SU-DHL-6 (cell line): Measurements from ENCODE around the gene TAF13.

Source experiments
- H2AFZ ChIP-seq: fragments of 200-600 bp; sonication (generic); 2 replicates; pipeline ENCODE4 v1.6.1; 2014; ENCODE audit warnings: low read depth, mild to moderate bottlenecking, moderate library complexity, mixed read lengths, antibody characterized with exemption, low read length; ENCODE audit not compliant: severe bottlenecking
- H3F3A ChIP-seq: fragments of 200-600 bp; shearing (Covaris generic); 2 replicates; pipeline ENCODE4 v1.6.0; 2016; ENCODE audit warnings: antibody characterized with exemption, mild to moderate bottlenecking; ENCODE audit not compliant: insufficient read depth
- H3K27ac ChIP-seq: fragments of 200-600 bp; sonication (generic); 2 replicates; pipeline ENCODE4 v1.5.1; 2016; ENCODE audit warnings: low read depth, mild to moderate bottlenecking, low read length, moderate library complexity, mixed read lengths
- H3K27me3 ChIP-seq: fragments of 200-600 bp; sonication (generic), shearing (Covaris generic); 2 replicates; pipeline ENCODE4 v1.6.0; 2014; ENCODE audit warnings: mild to moderate bottlenecking, low read length
- H3K36me3 ChIP-seq: fragments of 200-600 bp; sonication (generic); 2 replicates; pipeline ENCODE4 v1.6.1; 2014; ENCODE audit warnings: mild to moderate bottlenecking, low read length, mixed read lengths
- H3K4me2 ChIP-seq: fragments of 300-600, 200-600 bp; shearing (Covaris generic), sonication (generic); 2 replicates; pipeline ENCODE4 v1.6.0; 2014; ENCODE audit warnings: low read length, low read depth, mild to moderate bottlenecking; ENCODE audit not compliant: poor library complexity, severe bottlenecking
- H3K4me3 ChIP-seq: fragments of 200-600 bp; sonication (generic); 2 replicates; pipeline ENCODE4 v1.5.1; 2014; ENCODE audit warnings: antibody characterized with exemption, low read length, mild to moderate bottlenecking, mixed read lengths; ENCODE audit not compliant: insufficient read depth, poor library complexity, severe bottlenecking
- H3K79me2 ChIP-seq: fragments of 200-600 bp; sonication (generic); 2 replicates; pipeline ENCODE4 v1.6.1; 2014; ENCODE audit warnings: mild to moderate bottlenecking, low read length, moderate library complexity; ENCODE audit not compliant: insufficient read depth
- H3K9ac ChIP-seq: fragments of 200-600 bp; sonication (generic); 2 replicates; pipeline ENCODE4 v1.7.0; 2014; ENCODE audit warnings: mild to moderate bottlenecking, low read length
- H3K9me2 ChIP-seq: fragments of 200-600 bp; sonication (generic); replicated peaks from 2 replicates; pipeline ENCODE4 v1.6.1; 2014; ENCODE audit warnings: low read length; ENCODE audit not compliant: insufficient read depth
- H3K9me3 ChIP-seq: fragments of 200-600 bp; sonication (generic); 2 replicates; pipeline ENCODE4 v1.6.1; 2014; ENCODE audit warnings: low read length, mixed read lengths; ENCODE audit not compliant: insufficient read depth
- H4K20me1 ChIP-seq: fragments of 200-600 bp; sonication (generic); 2 replicates; pipeline ENCODE4 v1.6.1; 2014; ENCODE audit warnings: low read depth, mild to moderate bottlenecking, antibody characterized with exemption, low read length, moderate library complexity, mixed read lengths
- CTCF ChIP-seq: fragments of 200-600 bp; sonication (generic); IDR thresholded peaks from one replicate; pipeline ENCODE4 v1.5.1; 2017; ENCODE audit warnings: antibody characterized with exemption, mild to moderate bottlenecking, low read length, moderate library complexity; ENCODE audit not compliant: insufficient read depth, poor library complexity, severe bottlenecking
- EZH2phosphoT487 ChIP-seq: fragments of 200-600 bp; sonication (generic), shearing (Covaris generic); conservative IDR thresholded peaks from 2 replicates; pipeline ENCODE4 v1.6.1; 2018; ENCODE audit warnings: mild to moderate bottlenecking, antibody characterized with exemption, low read length, moderate library complexity, mixed read lengths

TAF13 gene

GRCh38 chr1:109094377-109094803, 18.6 kb upstream of the TAF13 start:
- no peaks in the 10 kb centered on the region for H3K9me2 ChIP-seq
- H3K79me2 ChIP-seq = peaks cover 30% of the 10 kb centered on the region
- no peaks in the 10 kb centered on the region for H3K27me3 ChIP-seq
- TF ChIP-seq CTCF (no peak), EZH2phosphoT487 (no peak)
- no peaks in the 10 kb centered on the region for H4K20me1 ChIP-seq
- peaks cover 17% of the 10 kb centered on the region for H3F3A ChIP-seq
- H3K9ac ChIP-seq = no peak overlapping the region
- H3K9me3 ChIP-seq = no peaks in the 10 kb centered on the region
- no peak overlapping the region for H3K4me3 ChIP-seq
- H3K27ac ChIP-seq = no peak overlapping the region
- no peak overlapping the region for H3K4me2 ChIP-seq
- peaks cover 3% of the 10 kb centered on the region; the same call in 1 of the 2 replicates for H3K36me3 ChIP-seq
- no peak overlapping the region for H2AFZ ChIP-seq

- Histone ChIP-seq H3K9ac (peak overlapping the region; percentile 69), H3F3A (peaks cover 12% of the 10 kb centered on the region), H3K4me3 (peak overlapping the region; percentile 73), H3K4me2 (peak overlapping the region; percentile 78), H3K9me3 (no peaks in the 10 kb centered on the region), H2AFZ (peak overlapping the region; percentile 91), H3K79me2 (peaks cover 30% of the 10 kb centered on the region), H3K27me3 (no peaks in the 10 kb centered on the region), H3K9me2 (no peaks in the 10 kb centered on the region), H4K20me1 (no peaks in the 10 kb centered on the region), H3K27ac (peak overlapping the region; percentile 70), H3K36me3 (peaks cover 3% of the 10 kb centered on the region; the same call in 1 of the 2 replicates)
- TF ChIP-seq CTCF = no peak
- TF ChIP-seq EZH2phosphoT487 = no peak
These were observed 16.0 kb upstream of the TAF13 start for GRCh38 chr1:109091839-109092193.

GRCh38 chr1:109091078-109091838, 15.5 kb upstream of the TAF13 start:
- Histone ChIP-seq H3K36me3 (peaks cover 3% of the 10 kb centered on the region; the same call in 1 of the 2 replicates), H3K9ac (peak overlapping the region; percentile 69), H2AFZ (peak overlapping the region; percentile 91), H3K27ac (peak overlapping the region; percentile 70), H3F3A (peaks cover 12% of the 10 kb centered on the region), H3K9me2 (no peaks in the 10 kb centered on the region), H4K20me1 (no peaks in the 10 kb centered on the region), H3K27me3 (no peaks in the 10 kb centered on the region), H3K4me3 (peak overlapping the region; percentile 73), H3K4me2 (peak overlapping the region; percentile 78), H3K79me2 (peaks cover 30% of the 10 kb centered on the region), H3K9me3 (no peaks in the 10 kb centered on the region)
- TF ChIP-seq CTCF = no peak
- no peak for TF ChIP-seq EZH2phosphoT487
